Measurements from ENCODE around the gene SEMA4C.
A peak's percentile ranks its signal among the peaks of the same experiment; 100 is the strongest.

The SEMA4C gene

DNA sequence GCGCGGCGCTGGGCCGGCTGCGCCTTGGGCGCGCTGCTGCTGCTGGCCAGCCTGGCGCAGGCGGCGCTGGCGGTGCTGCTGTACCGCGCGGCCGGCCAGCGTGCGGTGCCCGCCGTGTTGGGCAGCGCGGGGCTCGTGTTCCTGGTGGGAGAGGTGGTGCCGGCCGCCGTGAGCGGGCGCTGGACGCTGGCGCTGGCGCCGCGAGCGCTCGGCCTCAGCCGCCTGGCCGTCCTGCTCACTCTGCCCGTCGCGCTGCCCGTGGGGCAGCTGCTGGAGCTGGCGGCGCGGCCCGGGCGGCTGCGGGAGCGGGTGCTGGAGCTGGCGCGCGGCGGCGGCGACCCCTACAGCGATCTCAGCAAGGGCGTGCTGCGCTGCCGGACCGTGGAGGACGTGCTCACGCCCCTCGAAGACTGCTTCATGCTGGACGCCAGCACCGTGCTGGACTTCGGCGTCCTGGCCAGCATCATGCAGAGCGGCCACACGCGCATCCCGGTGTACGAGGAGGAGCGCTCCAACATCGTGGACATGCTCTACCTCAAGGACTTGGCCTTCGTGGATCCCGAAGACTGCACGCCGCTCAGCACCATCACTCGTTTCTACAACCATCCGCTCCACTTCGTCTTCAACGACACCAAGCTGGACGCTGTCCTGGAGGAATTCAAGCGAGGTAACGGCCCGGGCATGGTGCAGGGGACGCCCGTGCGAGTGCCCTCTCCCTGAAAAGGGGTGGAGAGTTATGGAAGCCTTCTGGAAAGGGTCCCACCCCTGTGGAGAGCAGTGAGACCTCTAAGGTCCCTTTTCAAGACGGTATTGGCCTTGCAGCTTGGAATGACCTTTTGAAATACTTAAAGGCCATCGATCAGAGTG, 52.8 kb downstream of the SEMA4C start:
- no peak for DNase-seq

DNA sequence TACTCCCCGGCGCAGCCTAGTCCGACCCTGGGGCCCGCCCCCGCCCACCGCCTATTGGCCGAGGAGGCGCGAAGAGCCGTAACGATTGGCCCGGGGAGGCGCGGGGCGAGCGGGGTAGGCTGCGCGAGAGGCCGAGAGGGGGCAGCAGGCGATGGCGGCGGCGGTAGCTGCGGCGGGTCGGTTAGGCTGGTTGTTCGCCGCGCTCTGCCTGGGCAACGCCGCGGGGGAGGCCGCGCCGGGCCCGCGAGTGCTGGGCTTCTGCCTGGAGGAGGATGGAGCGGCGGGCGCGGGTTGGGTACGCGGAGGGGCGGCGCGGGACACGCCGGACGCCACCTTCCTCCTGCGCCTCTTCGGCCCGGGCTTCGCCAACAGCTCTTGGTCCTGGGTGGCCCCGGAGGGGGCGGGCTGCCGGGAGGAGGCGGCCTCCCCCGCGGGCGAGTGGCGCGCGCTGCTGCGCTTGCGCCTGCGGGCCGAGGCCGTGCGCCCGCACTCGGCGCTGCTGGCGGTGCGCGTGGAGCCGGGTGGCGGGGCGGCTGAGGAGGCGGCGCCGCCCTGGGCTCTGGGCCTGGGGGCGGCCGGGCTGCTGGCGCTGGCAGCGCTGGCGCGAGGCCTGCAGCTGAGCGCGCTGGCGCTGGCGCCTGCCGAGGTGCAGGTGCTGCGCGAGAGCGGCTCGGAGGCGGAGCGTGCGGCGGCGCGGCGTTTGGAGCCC, 53.6 kb downstream of the SEMA4C start, which contains the start of gene CNNM3:
Gene CNNM3, plus strand, starts transcription at position 142 of the 709 bp plus-strand sequence. Its CDS starts 10 bp downstream, at position 152.
- DNase-seq: peak; percentile 80

DNA sequence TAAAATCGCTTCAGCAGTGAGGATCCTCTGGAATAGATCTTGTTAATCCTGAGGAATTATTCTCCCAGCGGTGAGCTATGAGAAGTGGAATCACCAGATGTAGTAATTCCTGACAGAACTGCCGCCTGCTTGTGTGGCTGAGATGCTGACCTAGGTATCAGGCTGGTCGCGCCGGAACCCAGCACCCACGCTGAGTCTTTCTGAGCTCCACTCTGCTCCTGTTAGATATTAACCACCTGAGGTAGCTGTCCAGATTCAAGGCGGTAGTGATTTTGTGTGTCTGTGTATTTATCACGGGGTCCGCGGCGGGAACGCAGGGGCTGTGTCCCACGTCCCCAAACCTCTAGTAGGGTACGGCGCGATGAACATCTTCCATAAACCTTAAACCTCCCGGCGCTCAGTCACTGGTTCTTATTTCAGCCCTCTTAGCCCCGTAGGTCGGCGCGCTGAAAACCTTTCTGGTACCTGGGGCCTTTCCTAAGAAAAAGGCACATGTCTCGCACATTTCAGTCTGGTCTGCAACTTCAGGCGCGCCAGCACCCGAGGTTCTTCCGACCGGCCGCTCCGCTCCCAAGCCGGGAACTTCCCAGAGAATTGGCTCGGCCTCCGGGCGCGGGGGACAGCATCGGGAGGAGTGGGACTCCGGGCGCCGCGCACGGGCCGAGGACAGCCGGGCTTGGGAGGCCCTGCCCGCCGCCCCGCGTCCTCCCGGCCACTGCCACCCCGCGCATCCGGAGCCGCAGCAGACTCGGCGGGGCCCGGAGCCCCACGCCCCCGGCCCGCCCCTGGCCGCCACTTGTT, 54.4 kb downstream of the SEMA4C start:
- no peak for DNase-seq

DNA sequence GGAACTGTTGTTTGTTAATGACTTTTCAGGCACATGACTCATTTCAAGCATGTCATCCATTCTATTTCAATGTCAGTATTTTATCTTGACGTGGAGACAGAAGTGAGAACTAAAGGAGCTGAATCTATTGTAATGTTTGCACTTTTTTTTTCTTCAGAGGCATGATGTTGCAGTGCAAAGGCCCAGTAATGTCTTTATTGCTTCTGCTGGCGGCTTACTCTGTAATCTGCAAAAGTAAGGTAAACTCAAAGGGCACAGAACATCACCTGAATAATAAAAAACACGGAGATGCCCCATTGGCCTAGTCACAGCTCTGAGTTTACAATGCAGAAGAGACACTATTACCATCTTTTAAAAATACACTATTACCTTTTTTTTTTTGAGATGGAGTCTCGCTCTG, 56.2 kb downstream of the SEMA4C start:
- DNase-seq: no peak

DNA sequence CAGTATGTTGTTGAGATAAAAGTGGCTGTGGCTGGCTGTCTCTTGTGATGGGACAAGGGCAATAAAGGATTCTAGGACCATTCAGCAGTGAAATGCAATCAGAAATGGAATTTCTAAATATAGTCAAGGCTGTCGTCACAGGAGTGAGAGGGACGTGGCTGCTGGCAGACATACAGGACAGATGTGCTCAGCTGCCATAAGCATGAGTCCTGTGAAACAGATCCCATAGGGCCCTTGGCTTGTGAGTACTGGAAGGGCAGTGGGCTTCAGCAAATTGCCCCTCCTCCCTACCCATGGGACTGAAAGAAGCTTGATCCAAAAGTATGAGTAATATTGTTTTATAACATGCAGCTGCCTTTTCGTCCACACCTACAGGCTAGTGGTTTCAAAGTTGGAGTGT, 58.0 kb downstream of the SEMA4C start:
- DNase-seq: no peak

DNA sequence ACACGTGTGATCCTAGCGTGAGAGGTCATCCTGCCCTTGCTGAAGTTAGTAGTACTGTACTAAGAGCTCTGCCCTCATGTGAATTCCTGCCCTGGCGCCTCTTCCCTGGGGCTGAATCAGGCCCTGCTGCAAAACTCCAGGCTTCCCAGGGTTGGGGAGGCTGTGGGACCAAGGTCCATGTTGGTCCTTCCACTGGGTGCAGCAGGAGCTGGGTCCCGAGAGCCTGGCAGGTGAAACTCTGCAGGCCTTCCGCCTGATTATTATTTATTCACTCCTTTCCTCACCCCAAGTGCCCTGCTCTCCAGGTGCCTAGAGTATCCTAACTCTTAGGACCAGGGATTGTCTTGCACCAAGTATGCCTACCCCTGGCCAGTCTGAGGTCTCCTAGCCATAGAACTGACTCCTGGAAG, 59.1 kb downstream of the SEMA4C start:
- DNase-seq: no peak

DNA sequence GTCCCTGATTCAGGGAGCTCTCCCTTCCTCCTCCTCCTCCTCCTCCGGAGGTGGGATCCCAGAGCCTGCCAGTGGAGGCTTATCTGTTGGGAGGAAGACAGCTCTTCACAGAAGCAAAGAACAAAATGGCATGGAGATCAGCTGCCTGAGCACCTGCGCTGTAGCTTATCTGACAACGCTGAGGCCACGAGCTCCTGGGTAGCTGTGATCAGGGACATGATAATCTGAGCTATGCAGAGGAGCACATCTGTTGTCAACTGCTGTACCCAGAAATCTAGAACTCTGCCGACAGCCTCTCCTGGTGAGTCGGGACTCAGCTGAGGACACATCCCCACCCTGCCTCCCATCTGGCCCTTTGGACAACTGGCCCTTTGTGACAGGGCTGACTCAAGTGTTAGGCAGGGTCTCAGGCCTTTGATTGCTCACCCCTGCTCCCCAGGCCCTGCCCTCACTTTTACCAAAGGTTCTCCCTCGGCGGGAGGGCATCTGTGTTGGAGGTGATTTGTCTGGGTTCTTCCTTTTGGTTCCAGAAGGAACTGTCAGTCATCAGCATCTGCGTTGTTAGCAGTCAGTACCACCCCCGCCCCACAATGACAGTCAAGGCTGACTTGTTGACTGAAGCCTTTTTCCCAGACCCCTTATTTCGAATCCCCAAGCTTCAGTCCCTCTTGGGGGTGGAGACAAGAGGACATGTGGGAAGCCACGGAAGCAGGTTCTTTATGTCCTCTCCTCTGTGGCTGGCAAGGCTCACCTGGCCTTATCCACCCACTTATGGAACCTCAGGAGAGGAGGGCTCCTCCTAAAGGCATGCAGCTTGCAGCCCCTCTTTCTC, 59.7 kb downstream of the SEMA4C start:
- no peak for DNase-seq
